Smooth muscle cell (in vitro differentiated cells): ENCODE measurements around the gene FSHR. TPM values are rescaled to one million over a fixed set of nuclear protein-coding genes. Genes with fewer than 3 reads are reported as not detected.
A peak's percentile ranks its signal among the peaks of the same experiment; 100 is the strongest.

Experiments
- DNase-seq: peaks from one replicate; lab custom pipeline; 2025; ENCODE audit not compliant: unreplicated experiment; lab: John Stamatoyannopoulos, UW
- H2AFZ ChIP-seq: fragments of 200-600 bp; sonication (generic); 2 replicates; pipeline ENCODE4 v1.6.0; 2016; ENCODE audit warnings: antibody characterized with exemption, low read depth, mild to moderate bottlenecking
- H3F3A ChIP-seq: fragments of 200-600 bp; sonication (generic); 2 replicates; pipeline ENCODE4 v1.6.0; 2017; ENCODE audit warnings: antibody characterized with exemption, low read depth
- H3K27ac ChIP-seq: fragments of 200-600 bp; sonication (generic); 2 replicates; pipeline ENCODE4 v1.5.1; 2016; ENCODE audit warnings: low read depth, mild to moderate bottlenecking
- H3K27me3 ChIP-seq: fragments of 200-600 bp; sonication (generic); 2 replicates; pipeline ENCODE4 v1.6.1; 2016; ENCODE audit warnings: low read depth, mild to moderate bottlenecking
- H3K36me3 ChIP-seq: fragments of 200-600 bp; sonication (generic); 2 replicates; pipeline ENCODE4 v1.5.1; 2016; ENCODE audit warnings: low read depth
- H3K4me1 ChIP-seq: fragments of 200-600 bp; sonication (generic); 2 replicates; pipeline ENCODE4 v1.5.1; 2016; ENCODE audit warnings: low read depth
- H3K4me2 ChIP-seq: fragments of 200-600 bp; sonication (generic); 2 replicates; pipeline ENCODE4 v1.6.0; 2016; ENCODE audit warnings: mild to moderate bottlenecking
- H3K4me3 ChIP-seq: fragments of 200-600 bp; sonication (generic); 2 replicates; pipeline ENCODE4 v1.5.1; 2016; ENCODE audit warnings: mild to moderate bottlenecking
- H3K79me2 ChIP-seq: fragments of 200-600 bp; sonication (generic); 2 replicates; pipeline ENCODE4 v1.6.0; 2016; ENCODE audit warnings: low read depth, mild to moderate bottlenecking
- H3K9ac ChIP-seq: fragments of 200-600 bp; sonication (generic); 2 replicates; pipeline ENCODE4 v1.6.0; 2016; ENCODE audit warnings: low read depth
- H3K9me3 ChIP-seq: fragments of 200-600 bp; sonication (generic); replicated peaks from 2 replicates; pipeline ENCODE4 v1.5.1; 2016; ENCODE audit warnings: low read depth
- H4K20me1 ChIP-seq: fragments of 200-600 bp; sonication (generic); 2 replicates; pipeline ENCODE4 v1.6.0; 2016; ENCODE audit warnings: low read depth
- WGBS: methylation state at CpG from one replicate; pipeline ENCODE4 v1.1.7; 2016; ENCODE audit warnings: low lambda C conversion rate; 5-methylcytosine and 5-hydroxymethylcytosine counted together
- polyA plus RNA-seq: library from polyadenylated mRNA; unstranded; fragments of >200 nt; fragmentation: Nextera tagmentation; extraction: Ambion mirVana; gene quantifications from 2 replicates; pipeline ENCODE4 v1.2.1, GENCODE V29; 2016
- total RNA-seq: library from RNA; depleted of rRNA; stranded (reverse); fragments of >200 nt; gene quantifications from 2 replicates; pipeline ENCODE4 v1.2.3, GENCODE V29; 2014
- TF ChIP-seq, protein P1 (sequence below): fragments of 200-600 bp; sonication (generic); IDR thresholded peaks from 2 replicates; pipeline ENCODE4 v1.5.1; 2017; ENCODE audit warnings: borderline replicate concordance, mild to moderate bottlenecking, antibody characterized with exemption; ENCODE audit not compliant: insufficient read depth, poor library complexity, severe bottlenecking

The FSHR gene, protein sequence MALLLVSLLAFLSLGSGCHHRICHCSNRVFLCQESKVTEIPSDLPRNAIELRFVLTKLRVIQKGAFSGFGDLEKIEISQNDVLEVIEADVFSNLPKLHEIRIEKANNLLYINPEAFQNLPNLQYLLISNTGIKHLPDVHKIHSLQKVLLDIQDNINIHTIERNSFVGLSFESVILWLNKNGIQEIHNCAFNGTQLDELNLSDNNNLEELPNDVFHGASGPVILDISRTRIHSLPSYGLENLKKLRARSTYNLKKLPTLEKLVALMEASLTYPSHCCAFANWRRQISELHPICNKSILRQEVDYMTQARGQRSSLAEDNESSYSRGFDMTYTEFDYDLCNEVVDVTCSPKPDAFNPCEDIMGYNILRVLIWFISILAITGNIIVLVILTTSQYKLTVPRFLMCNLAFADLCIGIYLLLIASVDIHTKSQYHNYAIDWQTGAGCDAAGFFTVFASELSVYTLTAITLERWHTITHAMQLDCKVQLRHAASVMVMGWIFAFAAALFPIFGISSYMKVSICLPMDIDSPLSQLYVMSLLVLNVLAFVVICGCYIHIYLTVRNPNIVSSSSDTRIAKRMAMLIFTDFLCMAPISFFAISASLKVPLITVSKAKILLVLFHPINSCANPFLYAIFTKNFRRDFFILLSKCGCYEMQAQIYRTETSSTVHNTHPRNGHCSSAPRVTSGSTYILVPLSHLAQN
- 0.18 TPM in 1 of 2 replicates, not detected in the other for total RNA-seq
- polyA plus RNA-seq: not detected in 2 replicates

DNA sequence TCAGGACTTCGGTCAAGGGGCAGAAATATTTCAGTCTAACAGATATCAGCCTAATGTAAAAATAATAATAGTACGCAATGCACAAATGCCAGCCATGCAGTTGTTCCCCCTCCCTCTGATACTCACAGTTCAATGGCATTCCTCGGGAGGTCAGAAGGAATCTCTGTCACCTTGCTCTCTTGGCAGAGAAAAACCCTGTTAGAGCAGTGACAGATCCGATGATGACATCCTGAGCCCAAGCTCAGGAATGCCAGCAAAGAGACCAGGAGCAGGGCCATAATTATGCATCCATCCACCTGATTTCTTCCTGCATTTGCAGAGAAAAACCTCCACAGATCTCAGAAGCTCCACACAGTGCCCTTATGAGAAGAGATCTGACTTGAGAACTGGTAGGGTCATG is at the start of gene FSHR:
FSHR (minus strand) TSS at position 376 of the 400 bp plus-strand sequence; CDS start at position 278, 98 bp downstream.
- Histone ChIP-seq H3K36me3 (no peaks in the 10 kb centered on the region), H3K79me2 (no peaks in the 10 kb centered on the region), H3K27me3 (no peaks in the 10 kb centered on the region), H4K20me1 (no peaks in the 10 kb centered on the region), H2AFZ (peak within 1 kb of the TSS; percentile 57), H3K9me3 (no peaks in the 10 kb centered on the region), H3K4me2 (peak within 1 kb of the TSS; percentile 59), H3K27ac (no peak within 1 kb of the TSS), H3K4me3 (no peak within 1 kb of the TSS), H3F3A (no peaks in the 10 kb centered on the region), H3K4me1 (peaks cover 20% of the 10 kb centered on the region), H3K9ac (no peak within 1 kb of the TSS)
- DNase-seq: no peak
- WGBS: 72% methylated on average over 4 of the region's 4 CpGs
- TF ChIP-seq, protein P1, sequence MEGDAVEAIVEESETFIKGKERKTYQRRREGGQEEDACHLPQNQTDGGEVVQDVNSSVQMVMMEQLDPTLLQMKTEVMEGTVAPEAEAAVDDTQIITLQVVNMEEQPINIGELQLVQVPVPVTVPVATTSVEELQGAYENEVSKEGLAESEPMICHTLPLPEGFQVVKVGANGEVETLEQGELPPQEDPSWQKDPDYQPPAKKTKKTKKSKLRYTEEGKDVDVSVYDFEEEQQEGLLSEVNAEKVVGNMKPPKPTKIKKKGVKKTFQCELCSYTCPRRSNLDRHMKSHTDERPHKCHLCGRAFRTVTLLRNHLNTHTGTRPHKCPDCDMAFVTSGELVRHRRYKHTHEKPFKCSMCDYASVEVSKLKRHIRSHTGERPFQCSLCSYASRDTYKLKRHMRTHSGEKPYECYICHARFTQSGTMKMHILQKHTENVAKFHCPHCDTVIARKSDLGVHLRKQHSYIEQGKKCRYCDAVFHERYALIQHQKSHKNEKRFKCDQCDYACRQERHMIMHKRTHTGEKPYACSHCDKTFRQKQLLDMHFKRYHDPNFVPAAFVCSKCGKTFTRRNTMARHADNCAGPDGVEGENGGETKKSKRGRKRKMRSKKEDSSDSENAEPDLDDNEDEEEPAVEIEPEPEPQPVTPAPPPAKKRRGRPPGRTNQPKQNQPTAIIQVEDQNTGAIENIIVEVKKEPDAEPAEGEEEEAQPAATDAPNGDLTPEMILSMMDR: no peak

DNA sequence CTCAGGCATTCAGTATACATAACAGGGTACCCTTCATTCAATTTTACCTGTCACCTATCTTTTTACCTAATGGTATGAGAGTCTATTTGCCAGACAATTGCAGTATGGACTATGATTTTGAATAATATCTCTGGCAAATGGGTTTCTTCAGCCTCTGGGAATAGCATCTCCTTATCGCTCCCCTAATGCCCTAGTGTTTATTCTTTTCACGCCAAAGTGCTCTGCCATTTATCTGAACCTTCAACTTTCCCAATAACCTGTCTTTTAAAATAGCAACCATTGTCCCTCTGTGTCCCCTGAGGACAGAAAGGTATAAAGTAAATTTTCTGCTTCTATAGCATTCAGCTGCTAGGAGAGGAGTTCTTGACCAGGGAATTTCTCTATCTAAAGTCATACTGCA is 45.0 kb upstream of the FSHR start:
- H3K4me3 ChIP-seq: no peak overlapping the region
- H3F3A ChIP-seq: no peaks in the 10 kb centered on the region
- H3K4me2 ChIP-seq: no peak overlapping the region
- H2AFZ ChIP-seq: no peak overlapping the region
- no peaks in the 10 kb centered on the region for H3K36me3 ChIP-seq
- no peak for DNase-seq
- TF ChIP-seq, protein P1: no peak
- no peaks in the 10 kb centered on the region for H3K79me2 ChIP-seq
- H3K9ac ChIP-seq: no peak overlapping the region
- no peak overlapping the region for H3K27ac ChIP-seq
- H3K9me3 ChIP-seq: no peaks in the 10 kb centered on the region
- WGBS: 94% methylated on average over 2 of the region's 2 CpGs
- H3K4me1 ChIP-seq: no peaks in the 10 kb centered on the region
- no peaks in the 10 kb centered on the region for H3K27me3 ChIP-seq
- H4K20me1 ChIP-seq: no peaks in the 10 kb centered on the region

DNA sequence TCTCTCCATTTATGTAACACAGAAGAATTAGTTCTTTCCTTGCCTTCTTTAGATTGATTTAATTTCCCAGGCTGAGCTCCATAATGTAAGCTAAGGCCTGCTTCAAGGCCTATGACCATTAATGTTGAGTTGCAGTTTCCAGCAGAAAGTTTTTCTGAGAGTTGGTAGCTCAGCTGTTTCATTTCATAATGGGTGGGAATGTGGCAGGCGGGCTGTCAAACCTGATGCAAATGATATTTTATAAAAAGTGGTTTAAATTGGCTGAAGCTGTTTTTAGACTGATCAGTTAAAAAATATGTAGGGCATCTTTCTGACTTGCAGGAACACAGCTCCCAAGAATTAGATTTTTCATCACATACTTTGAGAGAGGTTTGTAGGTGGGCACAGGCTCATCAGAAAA is 40.4 kb upstream of the FSHR start:
- H3K4me1 ChIP-seq: no peaks in the 10 kb centered on the region
- WGBS: 96% methylated on average over 1 of the region's 1 CpG
- H3K9me3 ChIP-seq: no peaks in the 10 kb centered on the region
- no peaks in the 10 kb centered on the region for H3F3A ChIP-seq
- no peaks in the 10 kb centered on the region for H4K20me1 ChIP-seq
- DNase-seq: no peak
- no peaks in the 10 kb centered on the region for H3K79me2 ChIP-seq
- H2AFZ ChIP-seq: no peak overlapping the region
- TF ChIP-seq, protein P1: no peak
- no peak overlapping the region for H3K4me2 ChIP-seq
- no peak overlapping the region for H3K27ac ChIP-seq
- no peaks in the 10 kb centered on the region for H3K36me3 ChIP-seq
- no peaks in the 10 kb centered on the region for H3K27me3 ChIP-seq
- H3K9ac ChIP-seq: no peak overlapping the region
- H3K4me3 ChIP-seq: no peak overlapping the region
